Measurements from ENCODE around the gene EVX2. TPM values are rescaled to one million over a fixed set of nuclear protein-coding genes. Genes with fewer than 3 reads are reported as not detected.

The EVX2 gene
- total RNA-seq, 4 donors from 2014 or later: not detected

- no peak for DNase-seq
- intact Hi-C loops (cut with DNase I): no loop called here
Measured at GRCh38 chr2:176114120-176114929, 30.6 kb upstream of the EVX2 start.

GRCh38 chr2:176112375-176113302 lies 28.9 kb upstream of the EVX2 start:
- Histone ChIP-seq H3K27ac (no peak overlapping the region), H3K4me1 (peaks cover 0 to 15% of the 10 kb centered on the region in 2 donors), H3K27me3 (peaks cover 71% of the 10 kb centered on the region), H3K36me3 (no peaks in the 10 kb centered on the region), H3K4me3 (replicated peaks in 1 of 3) (no peak overlapping the region), H3K9me3 (no peaks in the 10 kb centered on the region)
- no peak for DNase-seq
- intact Hi-C loops (cut with DNase I): no loop called here
- WGBS, 2 donors: 7 to 9% methylated on average over 19 to 31 of the region's 40 CpGs
- no peak for TF ChIP-seq POLR2A (IDR thresholded peaks at IDR 0.05)

More at GRCh38 chr2:176114120-176114929, 30.6 kb upstream of the EVX2 start:
- H3K4me3 ChIP-seq (replicated peaks in 1 of 3): no peak overlapping the region
- H3K27me3 ChIP-seq: peaks cover 68% of the 10 kb centered on the region
- H3K9me3 ChIP-seq: no peaks in the 10 kb centered on the region
- H3K27ac ChIP-seq: no peak overlapping the region
- TF ChIP-seq CTCF (IDR thresholded peaks at IDR 0.05) (no peak), POLR2A (IDR thresholded peaks at IDR 0.05) (no peak)
- no peaks in the 10 kb centered on the region for H3K4me1 ChIP-seq
- H3K36me3 ChIP-seq: no peaks in the 10 kb centered on the region
- WGBS, 2 donors: 17% methylated on average over 26 of the region's 26 CpGs

GRCh38 chr2:176111846-176112374 lies 28.1 kb upstream of the EVX2 start:
- H3K27me3 ChIP-seq: peaks cover 67% of the 10 kb centered on the region

GRCh38 chr2:176111309-176111663 lies 27.5 kb upstream of the EVX2 start:
- 4 to 5% methylated on average over 16 of the region's 16 CpGs for WGBS, 2 donors
- Histone ChIP-seq H3K4me3 (replicated peaks in 1 of 3) (no peak overlapping the region), H3K36me3 (no peaks in the 10 kb centered on the region), H3K9me3 (no peaks in the 10 kb centered on the region), H3K4me1 (peaks cover 0 to 26% of the 10 kb centered on the region in 2 donors), H3K27ac (no peak overlapping the region), H3K27me3 (peaks cover 67% of the 10 kb centered on the region)
- intact Hi-C loops (cut with DNase I): no loop called here
- TF ChIP-seq POLR2A (IDR thresholded peaks at IDR 0.05): no peak
- TF ChIP-seq CTCF (IDR thresholded peaks at IDR 0.05): peak in 2 of 6 experiments; percentile 27 to 56
- DNase-seq: peak; percentile 38 to 44

More at GRCh38 chr2:176111846-176112374, 28.1 kb upstream of the EVX2 start:
- H3K4me1 ChIP-seq: peaks cover 0 to 19% of the 10 kb centered on the region in 2 donors
- intact Hi-C loops (cut with DNase I): no loop called here
- TF ChIP-seq POLR2A (IDR thresholded peaks at IDR 0.05): no peak
- no peak for TF ChIP-seq CTCF (IDR thresholded peaks at IDR 0.05)
- no peak overlapping the region for H3K4me3 ChIP-seq (replicated peaks in 1 of 3)
- no peaks in the 10 kb centered on the region for H3K36me3 ChIP-seq
- H3K27ac ChIP-seq: no peak overlapping the region
- WGBS, 2 donors: 3 to 10% methylated on average over 29 of the region's 29 CpGs
- no peaks in the 10 kb centered on the region for H3K9me3 ChIP-seq
- no peak for DNase-seq

All from thyroid gland (tissue), 4 donors.